ENCODE data around the gene BCL6B.

Gene BCL6B

DNA sequence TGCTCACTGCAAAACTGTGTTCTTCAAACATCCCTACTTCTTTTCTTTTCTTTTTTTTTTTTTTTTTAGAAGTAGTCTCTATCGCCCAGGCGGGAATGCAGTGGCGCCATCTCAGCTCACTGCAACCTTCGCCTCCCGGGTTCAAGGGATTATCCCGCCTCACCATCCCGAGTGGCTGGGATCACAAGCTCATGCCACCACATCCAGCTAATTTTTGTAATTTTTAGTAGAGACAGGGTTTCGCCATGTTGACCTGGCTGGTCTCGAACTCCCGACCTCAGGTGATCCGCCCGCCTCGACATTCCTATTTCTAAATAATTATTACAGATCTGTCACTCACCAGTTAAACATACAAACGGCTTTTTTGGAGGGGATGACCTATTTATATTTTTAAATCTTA lies 11.4 kb upstream of the BCL6B start:
- no peak for DNase-seq

DNA sequence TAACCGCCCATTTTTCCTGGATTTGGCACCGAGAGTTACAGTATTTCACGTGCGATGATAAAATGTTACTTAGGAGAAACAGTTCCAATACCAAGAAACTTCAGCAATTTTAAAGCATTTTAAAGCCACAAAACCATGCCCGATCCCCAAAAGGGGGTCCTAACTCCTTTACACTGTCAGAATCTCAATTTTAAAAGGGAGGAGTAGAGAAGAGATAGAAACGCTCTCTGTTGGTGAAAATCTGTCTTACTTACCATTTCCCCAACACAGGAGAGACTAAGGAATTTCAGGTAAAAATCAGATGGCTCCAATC lies 11.0 kb upstream of the BCL6B start:
- DNase-seq = no peak

DNA sequence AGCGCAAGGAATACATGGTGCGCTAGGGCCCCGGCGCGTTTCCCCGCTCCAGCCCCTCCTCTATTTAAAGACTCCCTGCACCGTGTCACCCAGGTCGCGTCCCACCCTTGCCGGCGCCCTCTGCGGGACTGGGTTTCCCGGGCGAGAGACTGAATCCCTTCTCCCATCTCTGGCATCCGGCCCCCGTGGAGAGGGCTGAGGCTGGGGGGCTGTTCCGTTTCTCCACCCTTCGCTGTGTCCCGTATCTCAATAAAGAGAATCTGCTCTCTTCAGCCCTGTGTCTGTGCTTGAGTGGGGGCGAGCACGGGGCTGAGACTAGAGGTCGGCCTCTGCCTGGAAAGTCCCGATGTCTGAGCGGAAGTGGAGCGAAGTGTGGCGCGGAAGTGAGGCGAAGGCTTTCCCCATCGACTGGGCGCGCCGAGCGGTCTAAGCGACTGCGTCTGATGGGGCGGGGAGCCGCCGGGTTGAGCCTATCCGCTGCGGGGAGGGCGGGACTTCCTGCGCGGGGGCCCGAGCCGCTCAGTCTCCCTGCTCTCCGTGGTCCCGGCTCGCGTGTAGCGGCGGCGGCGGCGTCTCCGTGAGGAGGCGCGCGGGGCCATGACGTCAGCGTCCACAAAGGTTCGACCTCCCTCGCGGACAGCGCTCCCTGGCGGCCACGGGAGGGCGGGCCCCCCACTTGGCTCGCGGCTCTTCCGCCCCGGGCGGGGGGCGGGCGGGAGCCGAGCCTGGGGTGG lies 8.4 kb upstream of the BCL6B start:
- peak; percentile 99 for DNase-seq

DNA sequence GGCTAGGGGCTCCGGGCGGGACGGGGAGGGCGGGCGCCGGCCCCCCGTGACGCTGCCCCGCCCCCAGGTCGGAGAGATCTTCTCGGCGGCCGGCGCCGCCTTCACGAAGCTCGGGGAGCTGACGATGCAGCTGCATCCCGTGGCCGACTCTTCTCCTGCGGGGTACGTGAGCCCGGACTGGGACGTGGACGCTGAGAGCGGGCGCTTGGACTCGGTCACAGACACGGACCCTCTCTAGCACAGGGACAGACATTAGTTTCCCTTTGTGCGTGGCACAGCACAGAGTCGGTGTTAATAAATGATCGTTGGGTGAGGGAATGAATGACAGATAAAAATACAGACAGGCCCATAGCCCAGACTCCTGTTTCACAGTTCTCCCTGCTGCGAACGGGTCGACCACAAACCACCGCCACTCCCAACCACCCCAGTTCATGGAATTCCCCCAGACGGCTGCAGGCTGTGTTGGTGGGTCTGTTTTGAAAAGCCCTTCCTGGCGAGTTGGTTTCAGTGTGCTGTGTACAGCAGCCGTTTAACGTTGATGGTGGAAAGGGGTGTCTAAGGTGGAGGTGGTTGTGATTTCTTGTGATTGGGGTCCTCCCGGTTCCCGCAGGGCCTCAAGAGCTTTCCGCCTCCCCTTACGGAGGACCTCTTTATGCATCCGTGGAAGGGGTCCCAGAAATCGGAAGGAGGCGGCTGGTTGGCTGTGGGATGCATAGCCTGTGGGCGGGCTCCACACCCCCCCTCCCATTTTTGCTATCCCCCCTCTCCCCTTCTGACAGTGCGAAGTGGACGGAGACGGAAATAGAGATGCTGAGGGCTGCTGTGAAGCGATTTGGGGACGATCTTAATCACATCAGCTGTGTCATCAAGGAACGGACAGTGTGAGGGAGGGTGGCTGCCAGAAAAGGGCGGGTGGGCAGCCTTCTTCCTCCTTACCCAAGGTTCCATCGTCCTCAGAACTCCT lies 7.6 kb upstream of the BCL6B start:
- DNase-seq = peak; percentile 92

DNA sequence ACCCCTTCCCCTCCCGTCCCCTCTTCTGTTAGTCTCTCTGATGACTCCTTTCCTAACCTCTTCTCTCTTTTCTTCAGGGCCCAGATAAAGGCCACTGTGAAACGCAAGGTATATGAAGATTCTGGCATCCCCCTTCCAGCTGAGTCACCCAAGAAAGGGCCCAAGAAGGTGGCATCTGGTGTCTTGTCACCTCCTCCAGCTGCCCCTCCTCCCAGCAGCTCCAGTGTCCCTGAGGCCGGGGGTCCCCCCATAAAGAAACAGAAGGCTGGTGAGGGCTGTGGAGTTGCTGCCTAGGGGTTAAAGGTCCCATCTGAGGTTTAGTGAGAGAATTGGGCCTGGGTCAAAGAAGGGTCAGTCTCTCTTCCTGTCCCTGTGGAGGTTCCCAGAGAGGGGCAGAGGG lies 6.4 kb upstream of the BCL6B start:
- no peak for DNase-seq

DNA sequence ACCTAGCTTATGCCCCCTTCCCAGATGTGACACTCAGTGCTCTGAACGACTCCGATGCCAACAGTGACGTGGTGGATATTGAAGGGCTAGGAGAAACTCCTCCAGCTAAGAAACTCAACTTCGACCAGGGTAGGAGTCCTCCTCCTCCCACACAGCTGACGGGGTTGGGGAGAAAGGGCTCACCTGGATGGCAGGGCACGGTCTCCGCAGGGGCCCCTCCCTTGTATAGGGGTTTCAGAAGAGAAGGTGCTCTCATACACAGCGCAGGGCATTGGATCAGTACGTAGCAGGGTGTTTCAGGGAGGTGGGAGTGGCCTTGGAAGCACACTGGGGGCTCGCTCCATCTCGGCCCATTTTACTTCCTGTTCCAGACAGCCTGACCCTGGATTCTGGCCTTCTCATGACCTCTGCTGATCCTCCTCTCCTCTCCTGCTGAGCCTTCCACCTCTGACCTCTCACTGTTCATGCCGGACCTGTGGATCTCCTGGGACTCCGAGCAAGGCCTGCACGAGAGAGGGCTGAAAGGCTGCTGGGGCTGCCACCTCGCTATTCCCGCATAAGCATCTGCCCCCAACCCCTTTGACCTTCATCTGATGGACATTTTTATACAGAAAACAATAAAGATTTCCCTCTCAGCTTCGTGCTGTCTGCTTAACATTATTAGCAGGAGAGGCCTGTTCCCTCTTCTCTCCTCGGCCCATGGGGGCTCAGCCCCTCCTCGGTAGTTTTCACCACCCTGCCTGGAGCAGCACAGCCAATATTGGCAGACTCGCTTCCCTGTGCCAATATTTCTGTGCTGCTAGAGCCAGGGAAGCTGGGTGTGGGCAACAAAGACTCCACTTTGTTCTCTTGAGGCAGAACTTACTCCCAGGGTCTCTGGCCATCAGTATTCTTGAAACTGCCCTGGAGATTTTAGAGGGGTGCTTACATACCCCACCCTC lies 5.7 kb upstream of the BCL6B start:
- no peak for DNase-seq

DNA sequence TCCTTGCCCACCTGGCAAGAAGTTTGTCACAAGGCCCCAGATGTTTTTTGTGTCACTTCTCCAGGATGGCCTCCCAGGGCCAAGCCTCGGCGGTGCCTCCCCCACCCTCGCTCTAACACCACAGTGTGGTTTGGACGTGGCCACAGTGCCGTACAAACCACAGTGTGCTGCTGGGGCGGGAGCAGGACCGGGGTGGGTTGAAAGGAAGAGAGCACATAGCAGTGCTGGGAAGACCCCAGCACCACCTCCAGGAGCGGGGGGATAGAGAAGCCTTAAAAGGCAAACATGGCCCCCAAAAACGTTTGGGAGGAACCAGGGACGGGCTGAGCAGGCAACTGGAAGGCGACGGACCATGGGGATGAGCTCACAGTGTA lies 5.0 kb upstream of the BCL6B start:
- DNase-seq = peak; percentile 33 to 41

DNA sequence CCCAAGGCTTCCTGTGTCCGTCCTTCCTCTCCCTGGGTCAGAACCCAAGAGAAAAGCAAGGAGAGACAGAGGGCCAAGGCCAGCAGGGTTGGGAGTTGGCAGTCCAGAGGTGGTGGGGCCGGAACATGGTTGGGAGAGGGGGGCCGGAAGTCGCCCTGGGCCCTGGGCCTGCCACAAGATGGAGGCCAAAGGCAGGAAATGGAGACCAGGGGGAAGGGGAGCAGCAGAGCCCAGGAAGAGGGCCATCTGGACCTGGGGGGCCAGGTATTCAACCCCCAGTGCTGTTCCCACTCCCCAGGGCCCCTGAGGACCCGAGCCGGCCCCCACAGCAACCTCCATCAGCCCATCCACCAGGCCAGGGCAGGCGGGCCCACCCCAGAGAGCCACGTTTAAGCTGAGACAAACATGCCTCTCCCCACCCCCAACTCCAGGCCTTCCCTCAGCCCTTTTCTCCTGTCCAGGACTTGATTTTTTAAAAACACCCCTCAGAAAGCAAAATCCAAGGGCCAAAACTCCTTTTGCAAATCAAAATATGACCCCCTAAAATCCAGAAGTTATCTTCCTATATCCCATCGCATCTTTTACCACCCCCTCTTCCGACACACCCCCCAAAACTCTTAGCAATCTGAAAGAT lies 4.4 kb upstream of the BCL6B start:
- no peak for DNase-seq

DNA sequence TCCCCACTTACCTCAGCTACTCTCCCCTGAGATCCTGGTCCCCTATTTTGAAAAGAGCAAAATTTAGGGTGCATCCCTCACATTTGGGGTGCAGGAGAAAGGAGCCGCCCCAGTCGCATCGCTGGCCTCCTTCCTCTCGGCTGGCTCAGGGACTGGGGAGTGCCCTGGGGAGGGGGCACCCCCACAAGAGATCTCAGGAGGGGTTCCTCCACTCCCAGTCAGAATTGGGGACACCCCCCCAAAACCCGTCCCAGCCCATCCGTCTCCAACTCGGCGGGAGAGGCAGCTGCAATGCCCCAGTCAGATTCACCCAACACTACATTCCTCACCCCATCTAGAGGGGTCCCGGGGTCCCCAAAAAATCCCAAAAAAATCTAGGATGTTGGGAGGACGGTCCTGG lies 3.5 kb upstream of the BCL6B start:
- DNase-seq = no peak

DNA sequence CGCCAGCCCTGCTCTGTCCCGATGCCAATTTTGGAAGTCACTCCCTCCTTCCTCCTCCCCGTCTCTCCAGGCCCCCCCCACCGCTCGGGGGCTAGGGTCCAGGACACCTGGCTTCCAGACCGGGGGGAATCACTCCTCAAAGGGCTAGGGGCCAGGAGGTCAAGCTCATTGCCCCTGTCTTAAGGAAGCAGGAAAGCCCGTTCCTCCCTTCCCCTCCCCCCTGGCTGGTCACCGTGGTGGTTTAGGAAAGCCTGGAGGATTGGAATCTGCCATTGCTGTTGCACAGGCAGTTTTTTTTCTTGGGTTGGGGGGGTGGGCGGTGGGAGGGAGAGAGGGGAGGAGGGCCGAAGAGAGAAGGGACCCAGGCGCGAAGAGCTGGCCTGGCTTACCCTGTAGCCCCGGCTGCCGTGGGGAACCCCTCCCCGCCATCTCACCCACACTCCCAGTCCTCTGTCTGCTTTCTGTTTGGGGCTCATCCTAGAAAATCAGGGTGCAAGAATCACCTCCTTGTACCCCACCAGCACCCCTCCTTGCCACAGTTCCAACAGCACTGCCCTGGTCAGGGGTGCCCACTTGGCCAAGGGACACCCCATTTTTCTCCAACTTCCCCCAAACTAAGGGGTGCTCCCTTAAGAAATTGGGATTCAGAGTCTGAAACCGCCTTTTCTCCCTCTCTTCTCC lies 2.9 kb upstream of the BCL6B start:
- no peak for DNase-seq

DNA sequence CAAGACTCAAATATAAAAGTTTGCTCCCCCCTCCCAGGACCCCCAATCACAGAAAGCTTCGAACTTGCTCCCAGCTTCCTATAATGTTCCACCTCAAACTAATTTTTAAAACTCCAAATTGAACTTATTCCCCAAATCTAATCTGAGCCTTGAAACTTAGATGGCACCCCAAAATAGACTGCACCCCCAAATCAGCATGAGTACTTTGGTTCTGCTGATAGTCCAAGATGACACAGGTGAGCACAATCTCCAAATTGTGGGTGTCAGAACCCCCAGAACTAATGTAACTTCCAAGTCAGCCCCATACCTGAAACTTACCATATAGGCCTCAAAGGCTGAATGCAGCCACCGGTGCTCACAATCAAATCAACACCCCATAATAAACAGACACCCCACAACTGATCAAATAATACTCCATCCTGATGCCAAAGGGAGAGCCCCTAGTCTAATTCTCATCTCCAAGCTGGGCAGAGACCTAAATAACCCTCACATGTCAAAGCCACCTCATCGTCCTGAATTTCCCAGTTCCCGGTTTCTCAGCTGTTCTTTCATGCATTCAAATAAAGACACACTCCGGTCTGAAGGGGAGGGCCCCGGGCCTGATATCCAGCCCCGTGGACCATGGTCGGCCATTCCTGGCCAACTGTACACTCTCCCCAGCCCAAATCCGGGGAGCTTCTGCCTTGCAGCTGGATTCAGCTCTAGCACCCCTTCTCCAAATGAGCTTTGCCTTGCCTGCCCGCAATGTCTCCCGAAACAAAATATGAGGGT lies 1.8 kb upstream of the BCL6B start:
- no peak for DNase-seq

DNA sequence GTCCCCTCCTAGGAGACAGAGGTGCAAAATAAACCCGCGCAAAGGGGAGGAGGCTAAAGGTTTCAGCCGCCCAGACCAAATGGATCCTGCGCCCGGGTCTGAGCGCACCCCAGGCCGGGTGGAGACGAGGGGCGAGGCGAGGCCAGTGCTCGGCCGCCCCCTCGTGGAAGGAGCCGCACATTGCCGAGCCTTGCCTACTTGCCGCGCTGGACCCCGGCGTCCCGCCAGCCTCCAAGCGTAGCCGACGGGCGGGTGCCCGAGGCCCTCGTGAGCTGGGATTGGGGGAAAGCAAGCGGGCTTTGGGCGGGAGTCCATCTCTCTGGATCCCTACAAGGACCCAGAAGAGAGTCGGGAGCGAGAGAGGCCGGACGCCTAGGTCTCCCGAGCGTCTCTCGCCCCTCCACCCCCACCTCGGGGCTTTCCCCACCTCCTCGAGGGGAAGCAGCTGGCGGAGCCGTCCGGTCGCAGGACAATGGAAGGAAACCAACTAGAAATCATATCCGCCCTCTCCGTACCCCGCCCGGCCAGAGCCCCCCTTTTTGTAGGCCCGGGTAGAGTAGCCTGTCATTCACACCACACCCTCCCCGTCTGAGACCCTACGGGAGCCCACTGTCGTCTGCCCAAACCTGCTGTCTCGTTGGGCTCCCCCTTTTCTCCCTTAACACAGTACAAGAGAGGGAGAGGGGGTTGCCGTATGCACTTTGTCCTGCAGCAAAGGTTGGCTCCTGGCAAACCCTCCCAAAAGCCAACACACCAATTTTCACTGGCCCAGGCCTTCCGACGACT lies 664 bp upstream of the BCL6B start:
- peak; percentile 83 to 85 for DNase-seq

DNA sequence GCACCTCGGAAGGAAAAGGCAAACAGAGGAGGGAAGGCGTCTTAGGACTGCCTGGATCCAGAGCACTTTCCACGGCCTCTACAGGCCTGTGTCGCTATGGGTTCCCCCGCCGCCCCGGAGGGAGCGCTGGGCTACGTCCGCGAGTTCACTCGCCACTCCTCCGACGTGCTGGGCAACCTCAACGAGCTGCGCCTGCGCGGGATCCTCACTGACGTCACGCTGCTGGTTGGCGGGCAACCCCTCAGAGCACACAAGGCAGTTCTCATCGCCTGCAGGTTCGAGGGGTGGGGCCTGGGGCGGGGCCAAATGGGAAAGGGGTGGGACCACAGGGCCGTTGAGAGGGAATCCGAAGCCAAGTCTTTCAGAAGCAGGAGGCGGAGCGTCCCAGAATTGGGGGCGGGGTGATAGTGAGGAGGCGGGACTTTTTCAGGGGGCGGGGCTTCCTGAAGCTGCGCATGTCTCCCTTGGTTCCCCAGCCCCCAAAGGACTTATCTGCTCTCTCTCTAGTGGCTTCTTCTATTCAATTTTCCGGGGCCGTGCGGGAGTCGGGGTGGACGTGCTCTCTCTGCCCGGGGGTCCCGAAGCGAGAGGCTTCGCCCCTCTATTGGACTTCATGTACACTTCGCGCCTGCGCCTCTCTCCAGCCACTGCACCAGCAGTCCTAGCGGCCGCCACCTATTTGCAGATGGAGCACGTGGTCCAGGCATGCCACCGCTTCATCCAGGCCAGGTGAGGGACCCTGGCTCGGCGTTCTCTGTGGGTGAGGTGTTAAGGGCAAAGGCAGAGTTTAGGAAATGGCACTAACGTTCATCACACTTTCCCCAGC lies 939 bp downstream of the BCL6B start:
- DNase-seq = peak; percentile 97 to 98

DNA sequence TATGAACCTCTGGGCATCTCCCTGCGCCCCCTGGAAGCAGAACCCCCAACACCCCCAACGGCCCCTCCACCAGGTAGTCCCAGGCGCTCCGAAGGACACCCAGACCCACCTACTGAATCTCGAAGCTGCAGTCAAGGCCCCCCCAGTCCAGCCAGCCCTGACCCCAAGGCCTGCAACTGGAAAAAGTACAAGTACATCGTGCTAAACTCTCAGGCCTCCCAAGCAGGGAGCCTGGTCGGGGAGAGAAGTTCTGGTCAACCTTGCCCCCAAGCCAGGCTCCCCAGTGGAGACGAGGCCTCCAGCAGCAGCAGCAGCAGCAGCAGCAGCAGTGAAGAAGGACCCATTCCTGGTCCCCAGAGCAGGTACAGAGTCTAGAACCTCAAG lies 1.5 kb downstream of the BCL6B start:
- DNase-seq = no peak

DNA sequence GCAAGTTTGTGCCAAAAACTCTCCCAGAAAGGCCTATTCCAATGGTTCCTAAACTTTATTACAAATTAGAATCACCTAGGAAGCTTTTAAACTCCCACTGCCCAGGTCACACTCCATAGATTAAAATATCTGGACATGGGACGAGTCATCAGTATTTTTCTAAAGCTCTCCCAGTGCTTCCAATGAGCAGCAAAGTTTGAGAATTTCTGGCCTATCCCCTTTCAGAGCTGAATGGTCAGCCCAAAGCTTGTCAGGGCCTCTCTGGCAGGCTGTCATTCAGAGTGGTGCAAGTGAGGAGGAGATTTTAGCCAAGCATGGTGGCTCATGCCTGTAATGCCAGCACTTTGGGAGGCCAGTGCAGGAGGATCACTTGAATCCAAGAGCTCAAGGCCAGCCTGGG lies 2.4 kb downstream of the BCL6B start:
- no peak for DNase-seq

DNA sequence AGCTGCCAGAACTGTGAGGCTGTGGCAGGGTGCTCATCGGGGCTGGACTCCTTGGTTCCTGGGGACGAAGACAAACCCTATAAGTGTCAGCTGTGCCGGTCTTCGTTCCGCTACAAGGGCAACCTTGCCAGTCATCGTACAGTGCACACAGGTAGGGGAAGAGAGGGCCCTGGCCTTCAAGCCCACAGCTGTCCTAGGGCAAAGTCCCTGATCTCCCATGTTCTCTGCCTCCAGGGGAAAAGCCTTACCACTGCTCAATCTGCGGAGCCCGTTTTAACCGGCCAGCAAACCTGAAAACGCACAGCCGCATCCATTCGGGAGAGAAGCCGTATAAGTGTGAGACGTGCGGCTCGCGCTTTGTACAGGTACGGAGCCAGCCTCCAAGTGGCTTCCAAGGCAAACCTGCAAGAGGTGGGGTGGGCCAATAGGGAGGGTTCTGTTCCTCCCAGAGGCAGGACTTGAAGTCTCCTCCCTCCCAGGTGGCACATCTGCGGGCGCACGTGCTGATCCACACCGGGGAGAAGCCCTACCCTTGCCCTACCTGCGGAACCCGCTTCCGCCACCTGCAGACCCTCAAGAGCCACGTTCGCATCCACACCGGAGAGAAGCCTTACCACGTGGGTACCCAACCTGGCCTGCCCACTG lies 3.7 kb downstream of the BCL6B start:
- DNase-seq = no peak

DNA sequence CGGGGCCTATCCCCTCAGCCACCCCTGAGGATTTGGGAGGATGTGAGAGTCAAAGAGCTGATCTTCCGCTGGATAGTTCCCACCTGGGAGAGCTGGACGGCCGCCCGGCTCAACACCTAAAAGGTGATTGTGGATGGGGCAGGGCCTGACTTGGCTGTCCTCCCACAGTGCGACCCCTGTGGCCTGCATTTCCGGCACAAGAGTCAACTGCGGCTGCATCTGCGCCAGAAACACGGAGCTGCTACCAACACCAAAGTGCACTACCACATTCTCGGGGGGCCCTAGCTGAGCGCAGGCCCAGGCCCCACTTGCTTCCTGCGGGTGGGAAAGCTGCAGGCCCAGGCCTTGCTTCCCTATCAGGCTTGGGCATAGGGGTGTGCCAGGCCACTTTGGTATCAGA lies 4.5 kb downstream of the BCL6B start:
- DNase-seq = no peak

DNA sequence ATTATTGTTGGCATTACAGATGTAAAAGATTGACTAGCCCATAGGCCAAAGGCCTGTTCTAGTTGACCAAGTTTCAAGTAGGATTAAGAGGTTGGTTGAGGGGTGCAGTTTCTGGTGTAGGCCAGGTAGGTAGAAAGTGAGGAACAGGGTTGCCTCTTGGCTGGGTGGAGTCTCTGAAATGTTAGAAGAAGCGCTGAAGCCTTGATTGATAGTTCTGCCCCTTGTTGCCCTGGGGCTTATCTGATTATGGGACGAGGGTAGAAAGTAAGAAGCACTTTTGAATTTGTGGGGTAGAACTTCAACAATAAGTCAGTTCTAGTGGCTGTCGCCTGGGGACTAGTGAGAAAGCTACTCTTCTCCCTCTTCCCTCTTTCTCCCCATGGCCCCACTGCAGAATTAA lies 6.2 kb downstream of the BCL6B start:
- DNase-seq = no peak

DNA sequence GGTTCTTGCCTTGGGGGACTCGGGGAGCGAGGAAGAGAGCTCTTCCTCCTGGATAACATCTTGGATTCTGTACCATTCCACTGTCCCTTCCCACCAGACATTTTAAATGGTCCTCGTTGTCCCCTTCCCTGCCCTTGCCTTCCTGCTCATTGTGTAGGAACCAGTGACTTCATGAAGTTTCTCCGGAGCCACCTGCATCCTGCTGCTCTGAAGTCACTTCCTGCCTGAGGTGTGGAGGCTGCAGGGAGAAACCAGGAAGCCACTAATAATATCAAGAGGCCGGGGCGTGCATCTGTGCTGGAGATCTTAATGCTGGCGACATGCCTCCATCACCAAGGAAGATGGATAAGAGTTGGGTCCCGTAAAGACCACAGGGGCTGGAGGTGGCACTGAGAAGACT lies 6.8 kb downstream of the BCL6B start:
- DNase-seq = peak; percentile 51 to 58
